ENCODE measurements around the gene ID1.

ID1 gene

DNA sequence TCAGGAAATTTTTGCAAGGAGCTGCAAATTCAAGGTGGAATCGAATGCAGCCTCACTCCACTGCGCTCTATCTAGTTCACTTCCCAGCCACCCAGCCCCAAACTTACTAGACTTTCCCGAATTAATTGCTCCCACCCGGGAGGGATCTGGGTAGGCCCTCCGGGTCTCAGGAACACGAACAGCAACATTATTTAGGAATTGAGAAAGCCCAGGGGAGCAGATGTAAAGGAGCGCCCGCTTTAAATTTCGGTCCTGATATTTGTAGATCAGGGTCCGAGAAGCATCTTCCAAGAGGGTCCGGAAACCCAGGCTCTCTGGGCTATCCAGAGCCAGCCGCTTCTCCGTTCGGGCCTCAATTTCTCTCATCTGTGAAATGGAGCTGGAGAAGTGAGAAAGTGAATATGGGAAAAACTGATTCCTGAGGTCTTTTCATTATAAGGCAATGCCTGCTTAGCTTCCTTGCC lies 490 bp upstream of the ID1 start:
- peaks cover 67% of the 10 kb centered on the region for H3K27me3 ChIP-seq (ENCODE audit: control insufficient read depth, low read length)
- H3F3A ChIP-seq (ENCODE audit: control insufficient read depth, insufficient read depth) = no peaks in the 10 kb centered on the region
- peak overlapping the region; percentile 81 for H3K4me2 ChIP-seq (ENCODE audit: low read length)
- no peaks in the 10 kb centered on the region for H3K9me3 ChIP-seq (ENCODE audit: control insufficient read depth, insufficient read depth, low read length)
- H3K4me3 ChIP-seq (ENCODE audit: low read length) = peak overlapping the region; percentile 85
- H3K79me2 ChIP-seq (ENCODE audit: control insufficient read depth, low read length) = no peaks in the 10 kb centered on the region
- TF ChIP-seq EZH2phosphoT487 (IDR thresholded peaks at IDR 0.05; ENCODE audit: borderline replicate concordance, low read length) (no peak), CTCF (IDR thresholded peaks at IDR 0.05; ENCODE audit: low read depth, low read length, poor library complexity, severe bottlenecking) (no peak)
- no peak overlapping the region for H3K27ac ChIP-seq (ENCODE audit: low read depth, low read length)
- no peaks in the 10 kb centered on the region for H3K9me2 ChIP-seq (replicated peaks; ENCODE audit: control insufficient read depth, low read length)
- H4K20me1 ChIP-seq (ENCODE audit: control insufficient read depth, insufficient read depth, low read depth, low read length) = no peaks in the 10 kb centered on the region
- H3K4me1 ChIP-seq (ENCODE audit: control insufficient read depth, low read length) = peaks cover 39% of the 10 kb centered on the region
- no peaks in the 10 kb centered on the region for H3K36me3 ChIP-seq (ENCODE audit: control insufficient read depth, low read length)

- no peaks in the 10 kb centered on the region for H3K79me2 ChIP-seq (ENCODE audit: control insufficient read depth, low read length)
- peaks cover 39% of the 10 kb centered on the region for H3K4me1 ChIP-seq (ENCODE audit: control insufficient read depth, low read length)
- peaks cover 68% of the 10 kb centered on the region for H3K27me3 ChIP-seq (ENCODE audit: control insufficient read depth, low read length)
- no peaks in the 10 kb centered on the region for H3K9me2 ChIP-seq (replicated peaks; ENCODE audit: control insufficient read depth, low read length)
- H3K36me3 ChIP-seq (ENCODE audit: control insufficient read depth, low read length) = no peaks in the 10 kb centered on the region
- no peaks in the 10 kb centered on the region for H3F3A ChIP-seq (ENCODE audit: control insufficient read depth, insufficient read depth)
- H3K4me2 ChIP-seq (ENCODE audit: low read length) = peak overlapping the region; percentile 81
- TF ChIP-seq CTCF (IDR thresholded peaks at IDR 0.05; ENCODE audit: low read depth, low read length, poor library complexity, severe bottlenecking) (no peak), EZH2phosphoT487 (IDR thresholded peaks at IDR 0.05; ENCODE audit: borderline replicate concordance, low read length) (peak; percentile 15; the same call in 1 of the 2 replicates)
- H4K20me1 ChIP-seq (ENCODE audit: control insufficient read depth, insufficient read depth, low read depth, low read length) = no peaks in the 10 kb centered on the region
- no peak overlapping the region for H3K27ac ChIP-seq (ENCODE audit: low read depth, low read length)
- H3K9me3 ChIP-seq (ENCODE audit: control insufficient read depth, insufficient read depth, low read length) = no peaks in the 10 kb centered on the region
- peak overlapping the region; percentile 85 for H3K4me3 ChIP-seq (ENCODE audit: low read length)
These were observed 1.1 kb downstream of the ID1 start for GRCh38 chr20:31605902-31606803.

- H3K9me2 ChIP-seq (replicated peaks; ENCODE audit: control insufficient read depth, low read length) = no peaks in the 10 kb centered on the region
- peaks cover 39% of the 10 kb centered on the region for H3K4me1 ChIP-seq (ENCODE audit: control insufficient read depth, low read length)
- H3K27ac ChIP-seq (ENCODE audit: low read depth, low read length) = no peak overlapping the region
- peak overlapping the region; percentile 81 for H3K4me2 ChIP-seq (ENCODE audit: low read length)
- H3K4me3 ChIP-seq (ENCODE audit: low read length) = no peak overlapping the region
- H3K36me3 ChIP-seq (ENCODE audit: control insufficient read depth, low read length) = no peaks in the 10 kb centered on the region
- no peaks in the 10 kb centered on the region for H3K9me3 ChIP-seq (ENCODE audit: control insufficient read depth, insufficient read depth, low read length)
- no peaks in the 10 kb centered on the region for H3K79me2 ChIP-seq (ENCODE audit: control insufficient read depth, low read length)
- H4K20me1 ChIP-seq (ENCODE audit: control insufficient read depth, insufficient read depth, low read depth, low read length) = no peaks in the 10 kb centered on the region
- H3F3A ChIP-seq (ENCODE audit: control insufficient read depth, insufficient read depth) = no peaks in the 10 kb centered on the region
- TF ChIP-seq EZH2phosphoT487 (IDR thresholded peaks at IDR 0.05; ENCODE audit: borderline replicate concordance, low read length) (no peak), CTCF (IDR thresholded peaks at IDR 0.05; ENCODE audit: low read depth, low read length, poor library complexity, severe bottlenecking) (no peak)
- H3K27me3 ChIP-seq (ENCODE audit: control insufficient read depth, low read length) = peaks cover 68% of the 10 kb centered on the region
These were observed 1.9 kb downstream of the ID1 start for GRCh38 chr20:31606804-31607639.

Data from DOHH2 (cell line).